Activated naive CD4-positive, alpha-beta T cell treated with Interleukin-2 at 50 U/mL for 16 hours (primary cell): ENCODE measurements around the gene PTPN9.
A peak's percentile ranks its signal among the peaks of the same experiment; 100 is the strongest.
"Not testable (repeated sequence)": the region's sequence is repeated elsewhere in the genome, so short reads cannot be mapped to it uniquely, and the experiment has no call there.

Source experiments
- DNase-seq: peaks from one replicate; pipeline ENCODE4 v3.0.0-alpha.2; 2020

PTPN9 gene

DNA sequence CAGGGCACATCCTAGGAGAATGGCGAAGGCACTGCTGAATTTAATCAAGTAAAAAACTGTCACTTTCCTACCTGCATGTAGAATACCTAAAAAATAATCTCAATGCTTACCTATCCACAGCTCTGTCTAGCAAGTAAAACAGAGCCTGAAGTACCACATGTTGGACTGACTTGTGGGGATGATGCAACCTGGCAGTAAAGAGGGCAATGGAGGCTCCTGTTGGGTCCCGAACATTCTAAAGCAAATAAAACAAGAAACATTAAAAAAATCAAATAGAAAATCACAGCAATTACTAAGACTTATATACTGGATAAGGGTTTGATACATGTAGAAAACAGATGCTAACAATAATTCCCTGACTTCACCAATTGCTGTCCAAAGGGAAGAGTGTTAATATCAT, 56.1 kb downstream of the PTPN9 start:
- DNase-seq = no peak

DNA sequence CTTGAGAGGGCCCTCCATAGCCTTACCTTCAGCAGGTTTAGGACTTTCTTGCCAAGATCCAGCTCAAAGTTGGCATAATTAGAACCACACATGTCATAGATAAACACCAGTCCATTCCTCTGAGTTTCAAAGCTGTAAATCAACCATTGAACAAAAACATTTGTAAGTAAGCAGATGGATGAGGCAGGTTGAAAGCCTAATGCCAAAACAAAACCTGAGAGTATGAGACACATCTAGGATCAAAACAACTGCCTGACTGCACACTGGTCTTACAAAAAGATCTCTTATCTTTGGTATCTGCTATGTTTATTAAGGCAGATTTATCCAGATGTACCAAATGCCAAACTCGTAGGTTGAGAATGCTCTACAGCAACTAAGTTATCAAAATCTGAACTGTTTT, 61.9 kb downstream of the PTPN9 start:
- no peak for DNase-seq

DNA sequence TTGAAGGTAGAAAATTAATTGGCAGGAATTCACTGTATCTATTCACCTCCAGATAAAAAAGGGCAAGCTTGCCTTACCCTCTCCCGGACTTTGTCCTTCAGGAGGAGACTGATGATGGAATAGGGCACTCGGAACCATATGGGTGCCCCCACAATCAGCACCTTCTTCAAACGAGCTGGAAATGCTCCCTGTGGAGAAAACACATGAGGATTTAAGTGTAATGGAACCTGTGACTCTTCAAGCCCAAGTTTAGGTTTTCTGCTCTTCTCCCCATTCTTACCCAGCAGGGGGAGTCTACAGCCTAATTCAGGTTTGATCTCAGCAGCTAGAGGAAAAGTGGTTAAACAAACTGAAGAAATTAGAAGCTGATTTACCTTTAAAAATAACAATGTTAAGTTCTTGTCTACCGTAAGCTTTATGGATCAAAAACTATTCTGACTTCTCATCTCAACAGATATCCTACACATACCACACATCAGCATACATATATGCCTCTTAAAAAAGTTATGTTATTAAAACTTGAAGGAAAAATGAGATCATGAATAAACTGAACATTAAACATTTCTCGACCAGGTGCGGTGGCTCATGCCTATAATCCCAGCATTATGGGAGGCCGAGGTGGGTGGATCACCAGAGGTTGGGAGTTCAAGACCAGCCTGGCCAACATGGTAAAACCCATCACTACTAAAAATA, 70.1 kb downstream of the PTPN9 start:
- peak; percentile 4 for DNase-seq

DNA sequence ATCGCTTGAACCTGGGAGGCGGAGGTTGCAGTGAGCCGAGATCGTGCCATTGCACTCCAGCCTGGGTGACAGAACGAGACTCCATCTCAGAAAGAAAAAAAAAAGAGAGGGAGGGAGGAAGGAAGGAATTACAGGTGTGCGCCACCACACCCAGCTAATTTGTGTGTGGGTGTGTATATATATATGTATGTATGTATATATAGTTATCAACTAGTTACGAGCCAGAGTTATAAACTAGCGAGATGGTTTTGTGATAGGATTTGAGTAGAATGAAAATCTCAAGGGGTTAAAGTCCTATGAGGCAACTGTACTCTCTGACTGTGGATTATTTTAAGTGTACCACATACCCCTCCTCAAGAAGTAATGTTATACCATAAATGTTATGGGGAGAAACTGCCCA, 76.8 kb downstream of the PTPN9 start:
- DNase-seq = no peak

DNA sequence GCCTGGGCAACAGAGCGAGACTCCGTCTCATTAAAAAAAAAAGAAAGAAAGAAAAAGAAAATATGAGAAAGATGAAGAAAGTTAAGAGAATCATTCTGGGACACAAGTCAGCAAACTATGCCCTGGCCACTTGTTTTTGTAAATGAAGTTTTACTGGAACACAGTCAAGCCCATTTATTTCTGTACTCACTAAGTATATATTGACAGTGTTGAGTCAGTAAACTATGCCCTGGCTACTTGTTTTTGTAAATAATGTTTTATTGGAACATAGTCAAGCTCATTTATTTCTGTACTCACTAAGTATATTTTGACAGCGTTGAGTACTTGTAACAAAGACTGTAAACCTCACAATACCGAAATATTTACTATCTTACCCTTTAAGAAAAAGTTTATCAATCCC, 85.4 kb downstream of the PTPN9 start:
- DNase-seq = no peak

DNA sequence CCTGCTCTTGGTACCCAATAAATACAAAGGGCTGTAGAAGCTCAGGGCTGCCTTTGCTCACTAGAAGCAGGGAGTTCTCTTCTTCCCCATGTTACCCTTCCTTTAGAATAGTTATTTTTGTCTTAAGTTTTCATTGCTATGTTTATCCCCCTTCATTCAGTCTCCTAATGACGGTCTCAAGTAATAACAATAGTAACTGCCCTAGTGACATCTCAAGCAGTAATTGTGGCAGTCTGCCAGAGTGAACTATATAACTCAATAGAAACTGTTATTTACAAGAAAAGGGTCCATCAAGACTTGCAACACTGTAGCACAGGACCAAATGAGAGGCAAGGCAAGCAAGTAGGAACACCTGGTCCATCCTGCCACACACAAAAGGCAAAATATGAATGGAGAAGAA, 95.2 kb downstream of the PTPN9 start:
- DNase-seq = no peak

DNA sequence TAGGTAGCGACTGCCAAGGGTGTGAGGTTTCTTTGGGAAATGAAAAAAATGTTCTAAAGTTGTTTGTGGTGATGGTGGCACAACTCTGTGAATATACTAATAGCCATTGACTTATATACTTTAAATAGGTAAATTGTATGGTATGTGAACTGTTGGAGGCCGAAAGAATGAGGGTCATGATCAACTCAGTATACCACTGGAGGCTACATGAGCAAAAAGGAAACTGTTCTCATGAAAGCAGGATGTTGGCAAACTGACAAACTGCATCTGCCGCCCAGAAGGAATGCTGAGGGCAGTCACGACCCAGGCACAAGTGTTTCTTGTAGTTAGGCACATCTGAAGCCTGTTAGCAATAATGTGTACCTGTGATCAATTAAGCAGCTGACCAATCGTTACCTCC, 95.6 kb downstream of the PTPN9 start:
- DNase-seq = not testable (repeated sequence)

DNA sequence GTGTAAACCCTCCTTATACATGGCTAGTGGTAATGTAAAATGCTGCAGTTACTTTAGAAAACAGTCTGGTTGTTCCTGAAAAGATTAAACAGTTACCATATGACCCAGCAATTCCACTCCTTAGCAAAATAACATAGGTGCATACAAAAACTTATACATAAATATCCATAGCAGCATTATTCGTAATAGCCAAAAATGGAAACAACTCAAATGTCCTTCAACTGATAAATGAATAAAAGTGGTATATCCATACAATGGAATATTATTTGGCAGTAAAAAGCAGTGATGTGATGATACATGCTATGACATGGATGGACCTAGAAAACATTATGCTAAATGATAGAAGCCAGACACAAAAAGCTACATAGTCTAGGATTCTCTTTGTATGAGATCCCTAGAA, 96.0 kb downstream of the PTPN9 start:
- DNase-seq = no peak

DNA sequence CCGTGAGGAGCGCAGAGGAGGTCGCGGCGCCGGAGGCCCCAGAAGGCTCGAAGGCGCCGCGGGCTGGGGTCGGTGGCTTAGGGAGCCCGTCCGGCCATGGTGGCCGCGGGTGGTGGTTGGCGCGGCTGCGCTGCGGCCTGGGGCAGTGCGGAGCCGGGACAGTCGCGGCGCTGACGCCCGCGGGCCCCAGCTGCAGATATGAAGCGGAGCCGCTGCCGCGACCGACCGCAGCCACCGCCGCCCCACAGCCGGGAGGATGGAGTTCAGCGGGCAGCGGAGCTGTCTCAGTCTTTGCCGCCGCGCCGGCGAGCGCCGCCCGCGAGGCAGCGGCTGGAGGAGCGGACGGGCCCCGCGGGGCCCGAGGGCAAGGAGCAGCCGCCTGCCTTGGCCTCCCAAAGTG, 98.7 kb downstream of the PTPN9 start:
- not testable (repeated sequence) for DNase-seq

DNA sequence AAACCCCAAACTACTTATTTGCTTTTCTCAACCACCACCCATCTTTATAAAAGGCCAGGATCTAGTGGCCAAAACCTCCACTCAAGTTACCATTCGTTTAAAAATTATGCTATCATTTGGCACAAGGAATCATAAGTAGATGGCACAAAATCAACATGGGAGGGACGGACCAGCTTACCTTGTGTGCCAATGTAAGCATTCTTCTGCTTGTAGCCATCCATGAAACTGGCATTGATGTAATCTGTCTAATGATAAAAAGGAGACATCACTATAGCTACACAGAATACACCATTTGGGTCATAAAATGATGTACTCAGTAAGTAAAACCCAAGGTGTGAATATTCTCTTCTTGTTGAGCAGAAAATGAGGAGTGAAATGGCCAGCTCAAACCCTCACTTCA, 99.4 kb downstream of the PTPN9 start:
- DNase-seq = no peak

DNA sequence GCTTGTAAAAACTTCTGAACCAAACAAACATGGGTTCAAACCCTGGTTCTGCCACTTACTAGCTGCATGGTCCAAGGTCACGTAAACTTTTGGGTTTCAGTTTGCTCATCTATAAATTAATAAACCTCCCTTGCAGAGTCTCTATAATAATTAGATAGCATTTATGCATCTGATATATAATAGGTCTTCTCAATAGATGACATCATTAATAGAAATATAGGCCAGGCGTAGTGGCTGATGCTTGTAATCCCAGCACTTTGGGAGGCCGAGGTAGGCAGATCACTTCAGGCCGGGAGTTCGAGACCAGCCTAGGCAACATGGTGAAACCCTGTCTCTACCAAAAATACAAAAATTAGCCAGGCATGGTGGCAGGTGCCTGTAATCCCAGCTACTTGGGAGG, 102.0 kb downstream of the PTPN9 start:
- not testable (repeated sequence) for DNase-seq

DNA sequence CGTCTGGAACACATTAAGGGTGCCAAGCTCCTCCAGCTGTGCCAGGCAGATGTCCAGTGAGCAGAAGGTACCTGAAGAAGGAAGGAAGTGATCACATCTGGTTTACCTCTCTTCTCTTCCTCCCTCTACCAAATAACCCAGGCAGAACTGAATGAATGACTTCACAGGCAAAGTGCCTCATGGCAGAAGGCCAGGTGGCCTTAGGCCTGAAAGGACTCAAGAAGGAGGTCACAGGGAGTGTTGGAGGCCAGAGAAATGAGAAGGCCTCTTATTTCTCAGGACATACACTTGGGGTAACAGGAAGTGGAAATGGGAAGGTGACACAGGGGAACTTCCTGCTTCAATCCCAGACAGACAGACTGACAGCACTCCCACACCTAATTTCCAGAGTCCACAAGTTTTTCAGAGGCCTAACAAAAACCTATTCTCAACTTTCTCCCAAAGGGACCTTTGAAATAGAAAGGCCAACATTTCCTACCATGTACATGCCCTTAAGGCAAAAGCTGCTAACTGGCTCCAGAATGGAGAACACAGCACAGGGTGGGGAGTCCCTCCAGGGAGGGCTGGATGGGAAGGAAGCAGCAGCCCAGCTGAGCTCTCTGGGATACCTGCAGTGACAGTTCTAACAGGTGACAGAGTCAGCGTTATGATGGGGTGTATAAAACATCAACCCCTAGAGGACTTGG, 110.1 kb downstream of the PTPN9 start:
- DNase-seq = no peak

DNA sequence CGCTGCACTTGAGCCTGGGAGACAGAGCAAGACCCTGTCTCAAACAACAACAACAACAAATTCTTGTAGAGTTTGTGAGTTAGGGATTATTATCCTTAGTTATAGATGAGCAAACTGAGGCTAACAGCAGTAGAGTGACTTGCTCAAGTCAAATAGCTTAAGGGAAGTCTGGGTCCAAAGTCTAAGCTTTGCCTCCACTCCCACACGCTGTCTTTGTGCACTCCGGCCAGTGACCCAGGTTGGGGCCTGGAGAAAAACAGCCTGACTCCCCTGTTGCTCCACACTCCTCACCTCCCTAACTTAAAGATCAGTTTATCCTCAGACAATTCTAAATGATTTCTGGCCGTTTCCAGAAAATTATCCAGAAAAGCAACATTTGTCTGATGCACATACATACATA, 118.5 kb downstream of the PTPN9 start:
- DNase-seq = no peak

DNA sequence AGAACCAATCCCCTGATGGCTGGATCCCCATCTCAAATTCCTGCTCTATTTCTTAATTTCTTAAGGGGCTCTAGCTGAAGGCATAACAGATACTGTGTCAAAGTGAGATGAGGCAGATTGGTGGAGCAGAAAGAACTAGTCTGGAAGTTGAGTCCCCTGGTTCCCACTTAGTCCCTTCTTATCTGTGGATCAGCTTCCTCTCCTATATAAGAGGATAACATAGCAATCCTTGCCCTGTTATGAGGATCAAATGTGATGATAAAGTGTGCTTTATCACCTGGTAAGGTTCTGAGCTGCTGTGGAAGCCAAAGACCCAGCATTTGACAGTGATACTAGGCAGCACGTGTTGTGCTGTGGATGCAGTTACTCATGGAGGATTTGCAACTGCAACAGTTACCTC, 119.5 kb downstream of the PTPN9 start:
- DNase-seq = no peak

DNA sequence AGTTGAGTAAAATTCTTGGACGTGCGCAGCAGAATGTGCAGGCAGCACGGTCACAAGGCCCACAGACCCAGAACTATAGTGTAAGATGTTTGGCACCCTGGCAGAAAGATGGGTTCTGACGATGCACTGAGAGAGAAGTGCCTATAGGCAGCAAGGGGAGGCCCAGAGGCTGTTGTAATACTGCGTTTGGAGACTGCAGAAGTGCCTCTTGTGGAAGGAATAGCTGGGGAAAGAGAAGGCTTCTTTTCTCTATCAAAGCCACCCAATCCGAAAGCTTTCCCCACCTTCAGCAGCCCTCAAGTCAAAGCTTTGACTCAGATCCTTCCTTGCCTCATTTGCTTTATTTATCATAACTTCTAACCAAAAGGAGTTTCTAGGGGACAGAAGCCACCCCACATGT, 122.4 kb downstream of the PTPN9 start:
- DNase-seq = no peak

DNA sequence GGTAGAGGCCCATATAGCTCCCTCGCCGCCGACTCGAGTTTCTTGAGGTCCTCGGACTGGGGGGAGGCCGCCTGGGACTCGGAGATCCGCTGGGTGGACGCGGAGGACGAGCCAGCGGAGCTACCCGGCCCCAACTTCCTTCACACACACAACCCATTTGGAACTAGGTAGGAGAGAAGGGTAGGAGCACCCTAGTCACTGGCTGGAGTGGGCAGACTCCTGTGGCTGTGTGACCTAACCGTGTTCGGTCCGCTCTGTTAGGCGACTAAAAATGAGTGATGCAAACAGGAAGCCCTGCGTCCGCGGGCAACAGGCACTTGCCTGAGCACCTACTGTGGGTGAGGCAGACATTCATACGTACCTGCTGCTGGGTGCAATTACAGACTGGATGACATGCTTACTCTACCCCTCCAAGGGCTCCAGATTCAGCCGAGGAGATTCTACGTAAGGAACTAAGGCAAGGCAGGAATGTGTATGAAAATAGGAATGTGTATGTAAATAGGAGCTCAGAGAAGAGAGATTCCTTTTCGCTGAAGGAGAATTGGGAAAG, 123.1 kb downstream of the PTPN9 start:
- peak; percentile 61 for DNase-seq

DNA sequence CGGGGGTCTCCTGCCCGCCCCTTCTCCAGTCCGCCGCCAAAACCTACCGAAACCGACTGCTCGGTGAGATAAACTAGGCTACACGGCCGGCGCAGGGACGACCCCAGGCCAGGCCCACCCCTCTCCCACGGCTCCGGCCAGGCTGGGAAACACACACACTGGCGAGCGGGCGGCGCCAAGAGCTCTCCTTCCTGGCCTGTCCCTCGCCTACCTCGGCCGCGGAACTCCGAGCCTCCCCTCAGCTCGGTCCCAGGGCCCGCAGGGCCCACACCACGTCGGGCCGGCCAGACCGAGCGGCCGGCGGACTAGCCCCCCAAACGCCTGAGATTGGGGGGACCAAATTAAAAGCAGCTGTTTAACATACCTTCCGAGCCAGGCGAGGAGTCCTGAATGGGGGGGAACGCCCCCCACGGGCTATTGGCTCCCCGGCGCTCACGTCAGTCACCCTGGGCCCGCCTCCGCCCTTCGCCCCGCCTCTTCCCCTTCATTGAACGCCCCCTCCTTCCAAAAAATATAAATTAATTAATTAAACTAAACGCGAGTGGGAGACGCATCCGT, 123.6 kb downstream of the PTPN9 start:
- DNase-seq = peak; percentile 91

DNA sequence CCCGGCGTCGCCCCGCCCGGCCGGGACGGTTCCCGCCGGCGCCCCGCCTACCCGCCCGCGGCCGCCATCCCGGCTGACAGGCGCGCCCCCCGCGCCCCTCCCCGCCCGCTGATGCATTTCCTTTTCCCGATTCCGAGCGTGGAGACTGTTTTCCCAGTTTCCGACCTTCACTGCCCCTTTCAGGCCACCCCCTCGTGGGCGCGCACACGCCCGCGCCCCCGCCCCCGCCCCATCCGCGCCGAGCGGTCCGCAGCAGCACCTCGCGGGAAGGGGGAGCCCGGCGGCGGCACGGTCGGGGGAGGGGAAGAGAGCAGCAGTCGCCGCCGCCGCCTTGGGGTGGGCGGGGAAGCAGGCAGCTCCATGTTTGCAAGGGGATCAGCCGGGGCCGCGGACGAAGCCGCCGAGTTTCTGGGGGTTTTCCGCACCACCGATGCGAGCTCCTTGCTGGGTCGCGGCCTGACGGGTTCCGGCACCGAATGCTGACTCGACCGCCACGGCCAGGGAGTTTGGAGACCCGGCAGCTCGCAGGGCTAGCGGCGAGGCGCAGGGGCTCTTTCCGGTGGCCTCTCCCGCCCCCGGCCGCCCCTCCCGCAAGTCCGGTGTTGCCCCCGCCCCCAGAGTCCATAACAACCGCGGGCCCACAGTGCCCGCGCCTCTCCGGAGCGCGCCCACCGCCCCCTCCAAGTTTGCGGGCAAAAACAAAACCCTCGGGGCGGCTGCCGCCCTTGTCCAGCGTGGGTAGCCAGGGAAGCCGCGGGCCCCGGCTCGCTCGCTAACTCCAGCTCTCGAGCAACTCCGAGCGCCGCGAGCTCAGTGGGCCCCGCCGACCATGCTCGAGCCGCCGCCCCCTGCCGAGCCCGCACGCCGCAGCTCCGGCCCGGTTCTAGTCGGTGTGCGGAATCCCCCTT, 124.4 kb downstream of the PTPN9 start:
- DNase-seq = peak; percentile 84

DNA sequence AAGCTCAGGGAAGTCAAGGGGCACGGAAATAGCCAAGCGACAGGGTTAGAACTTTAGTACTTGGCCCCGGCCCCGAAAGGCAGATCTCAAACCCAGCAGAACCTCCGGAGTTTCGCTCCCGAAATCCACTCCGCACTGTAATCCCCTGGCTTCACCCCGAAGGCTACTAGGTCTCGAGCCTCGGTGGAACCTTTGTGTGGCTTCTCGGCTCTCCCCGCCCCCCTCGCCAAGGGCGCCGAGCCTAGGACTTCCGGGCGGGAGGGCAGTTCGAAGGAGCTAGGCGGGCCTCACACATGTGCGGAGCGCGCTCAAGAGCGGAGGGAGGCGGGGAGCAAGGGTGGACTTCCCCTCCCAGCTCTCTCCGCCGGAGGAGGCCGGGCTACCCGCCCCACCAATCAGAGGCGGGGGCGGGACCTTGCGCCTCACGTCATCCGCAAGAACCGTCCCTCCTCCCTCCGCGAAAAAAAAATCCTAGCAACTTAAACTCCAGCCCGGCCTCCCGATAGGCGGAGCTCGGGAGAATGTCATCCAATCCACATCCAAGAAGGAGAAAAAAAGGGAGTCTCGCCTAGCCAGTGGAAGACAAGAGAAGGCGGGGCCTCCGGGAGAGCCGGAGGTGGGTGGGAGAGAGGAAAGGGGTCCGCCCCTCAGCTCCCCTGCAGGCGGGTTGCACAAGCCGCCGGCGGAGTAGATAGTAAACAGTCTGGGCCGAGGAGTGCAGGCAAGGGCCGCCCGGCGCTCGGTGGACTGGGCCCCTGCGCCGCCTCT, 125.2 kb downstream of the PTPN9 start:
- peak; percentile 96 for DNase-seq

DNA sequence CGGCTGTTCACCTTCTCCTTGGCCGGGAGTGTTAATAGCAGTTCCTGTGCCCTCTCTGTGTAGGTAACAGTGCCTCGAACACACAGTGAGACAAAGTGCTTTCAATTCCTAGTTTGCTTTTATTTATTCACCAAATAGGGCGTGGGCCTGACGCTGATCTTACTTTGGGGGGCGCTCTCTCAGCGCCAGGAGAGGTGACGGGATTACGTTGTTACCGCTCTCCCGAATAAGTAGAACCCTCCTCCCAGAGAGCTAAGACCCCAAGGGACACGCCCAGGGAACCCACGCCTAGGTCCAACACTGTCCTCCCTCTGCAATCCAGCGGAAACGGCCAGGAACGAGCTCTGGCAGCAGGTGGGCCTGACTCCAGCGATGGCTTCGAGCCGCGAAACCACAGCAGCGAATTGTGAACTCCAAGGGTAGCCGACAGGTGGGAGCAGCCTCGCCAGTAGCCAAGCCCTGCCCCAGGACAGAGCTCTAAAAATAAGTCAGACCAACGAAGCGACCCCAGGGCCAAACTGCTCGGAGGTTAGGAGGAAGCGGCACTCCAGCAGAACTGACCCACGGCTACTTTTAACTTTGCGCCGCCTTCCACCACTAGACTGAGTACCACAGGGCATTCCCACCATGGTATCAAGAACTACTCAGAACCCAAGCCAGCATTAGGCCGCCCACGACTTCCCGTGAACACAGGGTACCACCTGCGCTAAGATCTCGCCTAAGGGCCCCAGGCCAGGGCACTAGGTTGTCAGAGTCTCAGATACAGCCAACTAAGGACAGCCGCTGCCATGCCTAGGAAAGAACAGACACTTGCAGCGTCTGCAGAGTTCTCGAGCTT, 126.0 kb downstream of the PTPN9 start:
- peak; percentile 81 for DNase-seq

DNA sequence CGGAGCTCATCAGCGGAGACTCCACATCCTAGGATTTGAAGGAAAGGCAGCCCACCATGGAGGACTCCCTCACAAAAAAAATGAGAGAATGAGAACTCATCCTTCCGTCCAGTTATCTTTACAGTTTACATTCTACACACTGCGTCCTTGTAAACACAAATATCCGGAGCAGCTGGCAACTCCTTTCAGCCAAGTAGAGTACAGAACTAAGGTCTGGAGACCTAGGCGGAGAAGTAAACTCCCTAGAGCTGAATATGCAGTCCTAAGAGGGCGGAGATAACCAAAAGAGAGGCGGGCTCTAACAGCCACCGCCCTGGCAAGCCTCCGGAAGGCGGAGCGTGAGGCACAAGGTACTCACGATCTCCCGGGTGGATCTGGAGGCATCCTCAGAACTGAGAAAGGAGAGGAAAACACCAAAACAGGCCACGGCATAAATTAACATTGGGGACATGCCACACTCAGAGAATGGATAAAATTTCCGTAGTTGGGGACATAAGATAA, 126.7 kb downstream of the PTPN9 start:
- peak; percentile 80 for DNase-seq
